GM21381 (cell line): ENCODE measurements around the gene N4BP3.
A peak's percentile ranks its signal among the peaks of the same experiment; 100 is the strongest.
"Not testable (repeated sequence)": the region's sequence is repeated elsewhere in the genome, so short reads cannot be mapped to it uniquely, and the experiment has no call there.

Experiments used
- ATAC-seq: cut with Tn5 transposase; IDR thresholded peaks from one replicate; pipeline ENCODE4 v1.9.1; 2021; ENCODE audit warnings: mild to moderate bottlenecking, moderate library complexity; ENCODE audit not compliant: unreplicated experiment

The N4BP3 gene

GRCh38 chr5:178120607-178121357 lies 7.5 kb downstream of the N4BP3 start:
- peak; percentile 75 for ATAC-seq

GRCh38 chr5:178121391-178122276 lies 8.3 kb downstream of the N4BP3 start:
- no peak for ATAC-seq

GRCh38 chr5:178122346-178122745 lies 9.0 kb downstream of the N4BP3 start:
- no peak for ATAC-seq

- ATAC-seq: no peak
These were observed 10.0 kb downstream of the N4BP3 start for GRCh38 chr5:178123094-178123965.

GRCh38 chr5:178123966-178124925 lies 10.9 kb downstream of the N4BP3 start:
- no peak for ATAC-seq

GRCh38 chr5:178125253-178125906 lies 12.0 kb downstream of the N4BP3 start:
- no peak for ATAC-seq

- no peak for ATAC-seq
These were observed 13.2 kb downstream of the N4BP3 start for GRCh38 chr5:178126556-178126955.

- not testable (repeated sequence) for ATAC-seq
These were observed 14.1 kb downstream of the N4BP3 start for GRCh38 chr5:178127300-178128009.

- ATAC-seq: no peak
These were observed 16.0 kb downstream of the N4BP3 start for GRCh38 chr5:178129296-178129695.

GRCh38 chr5:178130234-178130575 lies 16.9 kb downstream of the N4BP3 start:
- not testable (repeated sequence) for ATAC-seq

GRCh38 chr5:178130576-178131445 lies 17.5 kb downstream of the N4BP3 start, which contains the start of gene RMND5B:
RMND5B (plus strand) TSS chr5:178131014; CDS start chr5:178138120, 7,106 bp downstream.
- ATAC-seq: peak; percentile 81

GRCh38 chr5:178131446-178131996 lies 18.2 kb downstream of the N4BP3 start:
- ATAC-seq: no peak

- no peak for ATAC-seq
These were observed 23.7 kb downstream of the N4BP3 start for GRCh38 chr5:178136990-178137389.

GRCh38 chr5:178137991-178138390 lies 24.7 kb downstream of the N4BP3 start:
- no peak for ATAC-seq

- no peak for ATAC-seq
These were observed 28.2 kb downstream of the N4BP3 start for GRCh38 chr5:178141550-178141949.

- ATAC-seq: no peak
These were observed 29.3 kb downstream of the N4BP3 start for GRCh38 chr5:178142642-178143041.

GRCh38 chr5:178143246-178143645 lies 29.9 kb downstream of the N4BP3 start:
- ATAC-seq: no peak
